IPS-15b (cell line): Measurements from ENCODE around the gene PKNOX2.

Experiments
- H3K27me3 ChIP-seq: one replicate; pipeline ENCODE4 v1.6.1; 2013; ENCODE audit warnings: low read length; ENCODE audit not compliant: control insufficient read depth, insufficient read depth
- H3K36me3 ChIP-seq: one replicate; pipeline ENCODE4 v1.6.1; 2013; ENCODE audit warnings: low read length; ENCODE audit not compliant: control insufficient read depth, insufficient read depth
- H3K4me1 ChIP-seq: one replicate; pipeline ENCODE4 v1.6.1; 2013; ENCODE audit warnings: mild to moderate bottlenecking, low read length; ENCODE audit not compliant: control insufficient read depth, insufficient read depth
- H3K4me3 ChIP-seq: one replicate; pipeline ENCODE4 v1.5.1; 2013; ENCODE audit warnings: low read depth, low read length
- H3K9ac ChIP-seq: one replicate; pipeline ENCODE4 v1.6.1; 2013; ENCODE audit warnings: low read depth, mild to moderate bottlenecking, low read length
- H3K9me3 ChIP-seq: one replicate; pipeline ENCODE4 v1.6.1; 2013; ENCODE audit warnings: mild to moderate bottlenecking, low read length; ENCODE audit not compliant: control insufficient read depth, insufficient read depth

PKNOX2 gene

DNA sequence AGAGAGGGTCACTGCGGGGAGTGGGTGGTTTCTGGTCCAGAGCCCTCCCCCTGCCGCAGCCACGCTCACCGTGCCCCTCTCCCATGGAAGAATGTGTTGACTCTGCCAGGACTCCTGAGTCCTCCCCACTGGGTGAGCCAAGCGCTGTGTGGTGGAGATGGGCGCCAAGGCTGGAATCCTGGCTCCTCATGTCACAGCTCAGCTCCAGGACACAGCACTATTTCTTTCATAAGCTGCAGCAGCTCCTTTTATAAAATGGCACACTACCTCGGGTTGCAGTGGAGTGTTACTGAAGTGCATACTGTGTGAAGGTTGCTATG is 247.6 kb downstream of the PKNOX2 start:
- H3K9ac ChIP-seq: no peak overlapping the region
- H3K4me3 ChIP-seq: no peak overlapping the region
- no peaks in the 10 kb centered on the region for H3K36me3 ChIP-seq
- H3K27me3 ChIP-seq: peaks cover 4% of the 10 kb centered on the region
- no peaks in the 10 kb centered on the region for H3K9me3 ChIP-seq
- peaks cover 9% of the 10 kb centered on the region for H3K4me1 ChIP-seq

DNA sequence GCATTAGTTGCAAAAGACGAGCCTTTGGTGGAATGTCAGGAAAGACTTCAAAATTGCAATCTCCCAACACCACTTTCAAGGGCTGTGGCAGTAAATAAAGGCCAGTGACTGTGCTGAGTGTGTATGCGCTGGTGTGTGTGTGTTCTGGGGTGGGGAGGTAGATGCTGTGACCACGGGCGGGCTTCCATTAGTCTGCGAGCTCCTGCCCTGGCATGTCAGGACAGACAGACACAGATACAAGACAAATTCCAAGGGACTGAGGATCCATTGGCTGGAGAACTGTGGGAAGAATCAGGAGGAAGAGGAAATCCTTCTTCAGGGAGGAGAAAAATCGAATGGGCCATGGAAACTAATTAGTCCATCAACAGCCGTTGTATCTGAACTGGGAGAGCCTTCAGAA is 248.0 kb downstream of the PKNOX2 start:
- peaks cover 9% of the 10 kb centered on the region for H3K4me1 ChIP-seq
- H3K36me3 ChIP-seq: no peaks in the 10 kb centered on the region
- H3K9ac ChIP-seq: no peak overlapping the region
- no peak overlapping the region for H3K4me3 ChIP-seq
- no peaks in the 10 kb centered on the region for H3K9me3 ChIP-seq
- peaks cover 1% of the 10 kb centered on the region for H3K27me3 ChIP-seq

DNA sequence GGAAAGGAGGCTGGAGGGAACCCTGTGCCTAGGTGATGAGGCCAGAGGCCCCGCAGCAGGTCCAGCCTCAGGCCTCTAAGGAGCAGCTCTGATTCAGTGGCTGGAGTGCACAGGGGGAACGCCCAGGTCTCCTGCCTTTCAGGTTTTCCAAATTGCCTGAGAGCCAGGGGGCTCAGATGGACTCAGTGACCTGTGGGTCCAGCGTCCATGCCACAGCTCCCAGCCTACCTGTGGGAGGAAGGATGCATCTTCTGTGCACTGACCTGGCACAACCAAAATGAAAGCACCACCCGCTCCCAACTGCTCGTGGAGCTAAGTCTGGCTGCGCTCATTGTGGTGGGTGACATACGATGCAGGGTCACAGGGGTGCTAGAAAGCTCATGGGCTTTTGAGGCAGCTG is 248.7 kb downstream of the PKNOX2 start:
- H3K9me3 ChIP-seq: no peaks in the 10 kb centered on the region
- no peaks in the 10 kb centered on the region for H3K36me3 ChIP-seq
- H3K4me3 ChIP-seq: no peak overlapping the region
- peaks cover 9% of the 10 kb centered on the region for H3K4me1 ChIP-seq
- H3K9ac ChIP-seq: no peak overlapping the region
- no peaks in the 10 kb centered on the region for H3K27me3 ChIP-seq

DNA sequence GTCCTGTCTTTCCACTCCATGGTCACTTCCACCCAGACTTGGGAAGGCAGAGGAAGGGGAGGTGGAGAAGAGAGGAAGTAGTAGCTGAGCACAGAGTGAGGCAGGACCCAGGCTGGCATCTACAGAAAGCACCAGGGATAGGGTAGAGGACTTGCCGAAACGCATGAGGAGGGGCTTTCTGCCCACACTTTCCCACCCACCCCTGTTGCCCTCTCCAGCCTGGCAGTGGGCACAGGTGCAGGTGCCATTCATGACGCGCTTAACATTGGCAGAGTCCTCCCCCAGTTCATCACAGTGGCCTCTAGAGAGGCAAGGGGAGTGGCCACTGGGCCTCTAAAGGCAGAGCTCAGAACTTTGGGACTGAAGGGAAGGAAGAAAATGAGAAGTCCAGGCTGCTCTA is 249.6 kb downstream of the PKNOX2 start:
- Histone ChIP-seq H3K36me3 (no peaks in the 10 kb centered on the region), H3K4me1 (peaks cover 9% of the 10 kb centered on the region), H3K4me3 (no peak overlapping the region), H3K27me3 (no peaks in the 10 kb centered on the region), H3K9me3 (no peaks in the 10 kb centered on the region), H3K9ac (no peak overlapping the region)

DNA sequence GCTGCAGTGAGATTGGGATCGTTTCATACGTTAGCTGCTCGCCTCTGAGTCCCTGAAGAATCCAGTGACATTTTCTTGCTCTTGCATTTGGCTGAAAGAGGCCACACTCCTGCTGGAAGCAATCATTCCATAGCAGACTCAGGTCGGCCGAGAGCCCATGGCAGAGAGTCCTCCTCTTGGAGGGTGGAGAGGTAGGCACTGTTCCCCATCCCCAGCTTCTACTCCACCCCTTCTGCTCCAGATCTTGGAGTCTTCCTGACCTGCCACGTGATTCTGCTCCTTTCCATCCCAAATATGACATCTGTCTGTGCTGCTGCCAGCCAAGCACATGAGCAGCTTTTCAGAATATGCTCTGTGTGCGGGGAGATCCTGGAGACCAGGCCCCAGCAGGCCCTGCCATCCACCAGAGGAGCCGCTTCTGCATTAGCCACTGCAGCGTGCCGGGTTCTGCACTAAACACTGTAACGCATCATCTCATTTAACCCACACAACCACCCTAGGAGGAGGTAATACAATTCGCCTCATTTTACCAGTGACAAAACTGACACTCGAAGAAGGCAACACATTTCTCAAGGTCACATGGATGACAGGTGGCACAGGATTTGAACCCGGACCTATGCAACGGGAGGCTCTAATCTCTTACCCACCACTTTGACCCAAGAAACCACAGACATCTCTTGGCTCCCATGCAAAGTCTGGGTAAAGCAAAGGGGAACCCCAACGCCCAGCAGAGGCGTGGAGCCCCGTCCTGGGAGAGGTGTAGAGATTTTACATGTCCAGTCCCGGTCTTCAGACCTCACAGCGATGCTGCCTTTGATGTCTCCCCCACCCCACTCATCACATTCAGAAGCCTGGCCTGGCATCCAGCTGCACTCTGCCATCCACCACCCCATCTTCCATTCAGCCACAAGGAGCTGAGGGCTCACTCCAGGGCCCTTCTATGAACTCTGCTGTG is 252.7 kb downstream of the PKNOX2 start:
- no peak overlapping the region for H3K9ac ChIP-seq

DNA sequence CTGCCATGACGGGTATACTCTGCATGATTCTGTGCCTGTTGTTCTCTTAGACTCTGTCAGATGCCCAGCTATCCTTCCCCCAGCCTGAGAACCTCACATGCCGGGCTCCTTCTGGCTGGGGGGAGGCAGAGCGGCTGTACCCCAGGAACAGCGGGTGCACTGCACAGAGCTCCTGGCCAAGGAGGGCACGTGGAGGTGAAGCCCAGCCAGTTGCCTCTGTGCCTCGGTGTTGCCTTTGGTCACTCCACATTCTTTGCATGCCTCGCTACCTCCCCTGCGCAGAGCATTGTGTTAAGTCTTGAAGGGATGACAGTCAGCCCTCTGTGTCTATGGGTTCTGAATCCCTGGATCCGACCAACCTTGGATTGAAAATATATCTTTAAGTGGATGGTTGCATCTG is 253.8 kb downstream of the PKNOX2 start:
- H3K36me3 ChIP-seq: no peaks in the 10 kb centered on the region
- no peaks in the 10 kb centered on the region for H3K9me3 ChIP-seq
- H3K4me3 ChIP-seq: no peak overlapping the region
- H3K9ac ChIP-seq: no peak overlapping the region
- no peaks in the 10 kb centered on the region for H3K27me3 ChIP-seq
- no peaks in the 10 kb centered on the region for H3K4me1 ChIP-seq

More for the DNA sequence above, 252.7 kb downstream of the PKNOX2 start:
- H3K4me3 ChIP-seq: no peak overlapping the region
- H3K27me3 ChIP-seq: no peaks in the 10 kb centered on the region
- no peaks in the 10 kb centered on the region for H3K36me3 ChIP-seq
- H3K4me1 ChIP-seq: no peaks in the 10 kb centered on the region
- no peaks in the 10 kb centered on the region for H3K9me3 ChIP-seq

DNA sequence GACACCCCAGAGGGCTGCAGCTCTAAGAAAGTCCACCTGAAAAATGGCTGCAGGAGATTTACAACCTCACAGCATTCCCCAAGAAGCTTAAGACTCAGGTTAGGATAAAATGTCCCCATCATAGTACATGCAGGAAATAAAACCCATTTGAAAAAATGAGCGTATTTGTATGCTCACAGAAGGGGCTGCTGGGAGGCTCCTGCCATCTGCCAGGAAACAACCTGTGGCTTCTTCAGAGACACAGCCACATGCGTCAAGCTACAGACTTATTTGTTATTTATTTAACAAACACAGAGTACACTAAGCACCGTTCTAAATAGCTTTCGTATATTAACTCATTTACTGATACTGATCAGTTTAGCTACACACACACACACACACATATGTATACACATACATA is 258.1 kb downstream of the PKNOX2 start:
- no peak overlapping the region for H3K9ac ChIP-seq
- peaks cover 3% of the 10 kb centered on the region for H3K4me1 ChIP-seq
- H3K36me3 ChIP-seq: no peaks in the 10 kb centered on the region
- no peaks in the 10 kb centered on the region for H3K27me3 ChIP-seq
- no peak overlapping the region for H3K4me3 ChIP-seq
- H3K9me3 ChIP-seq: no peaks in the 10 kb centered on the region

DNA sequence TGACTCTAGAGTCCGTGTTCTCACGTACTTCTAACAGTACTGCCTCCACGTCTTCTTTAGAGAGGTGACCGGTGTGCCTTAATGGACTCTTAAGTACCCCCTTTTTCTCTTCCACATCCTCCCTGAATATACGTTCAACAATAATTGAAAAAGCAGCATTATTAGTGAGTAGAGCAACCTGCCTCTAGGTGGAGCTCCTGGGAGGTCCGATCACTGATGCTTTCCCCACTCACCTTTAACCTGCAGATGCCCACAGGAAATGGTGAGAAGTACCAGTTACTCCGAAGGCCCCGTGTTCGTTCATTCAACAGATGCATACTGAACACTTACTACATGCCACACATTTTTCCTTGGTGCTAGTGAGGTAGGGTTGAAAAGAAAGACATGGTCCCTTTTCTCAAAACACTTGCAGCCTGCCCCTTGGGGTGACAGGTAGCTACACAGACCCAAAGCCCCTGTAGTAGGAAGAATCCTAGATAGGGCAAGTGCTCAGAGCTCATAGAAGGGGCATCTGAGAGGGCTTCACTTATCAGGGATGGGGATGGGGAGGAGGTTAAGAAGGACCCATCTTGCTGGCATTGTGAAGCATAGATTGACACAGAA is 258.8 kb downstream of the PKNOX2 start:
- no peaks in the 10 kb centered on the region for H3K9me3 ChIP-seq
- peaks cover 3% of the 10 kb centered on the region for H3K4me1 ChIP-seq
- H3K9ac ChIP-seq: no peak overlapping the region
- H3K4me3 ChIP-seq: no peak overlapping the region
- no peaks in the 10 kb centered on the region for H3K27me3 ChIP-seq
- H3K36me3 ChIP-seq: no peaks in the 10 kb centered on the region

DNA sequence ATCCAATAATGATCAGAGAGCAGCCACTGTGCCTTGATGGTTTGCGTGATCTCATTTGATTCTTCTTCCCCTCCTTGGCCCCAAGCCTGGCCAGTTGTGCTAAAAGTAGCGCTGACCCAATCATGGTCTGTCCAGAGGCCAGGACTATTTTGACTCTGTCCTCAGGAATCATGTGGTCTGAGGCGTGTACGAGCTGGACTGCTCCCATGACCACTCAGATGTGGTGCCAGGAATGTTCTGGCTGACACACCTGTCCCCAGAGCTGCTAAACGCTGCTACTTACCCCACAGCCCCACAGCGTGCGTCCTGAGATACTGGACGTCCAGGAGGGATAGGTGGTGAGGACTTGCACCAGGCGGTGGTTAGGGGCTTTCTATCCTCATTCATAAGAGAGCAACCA is 261.1 kb downstream of the PKNOX2 start:
- no peak overlapping the region for H3K4me3 ChIP-seq
- no peaks in the 10 kb centered on the region for H3K27me3 ChIP-seq

DNA sequence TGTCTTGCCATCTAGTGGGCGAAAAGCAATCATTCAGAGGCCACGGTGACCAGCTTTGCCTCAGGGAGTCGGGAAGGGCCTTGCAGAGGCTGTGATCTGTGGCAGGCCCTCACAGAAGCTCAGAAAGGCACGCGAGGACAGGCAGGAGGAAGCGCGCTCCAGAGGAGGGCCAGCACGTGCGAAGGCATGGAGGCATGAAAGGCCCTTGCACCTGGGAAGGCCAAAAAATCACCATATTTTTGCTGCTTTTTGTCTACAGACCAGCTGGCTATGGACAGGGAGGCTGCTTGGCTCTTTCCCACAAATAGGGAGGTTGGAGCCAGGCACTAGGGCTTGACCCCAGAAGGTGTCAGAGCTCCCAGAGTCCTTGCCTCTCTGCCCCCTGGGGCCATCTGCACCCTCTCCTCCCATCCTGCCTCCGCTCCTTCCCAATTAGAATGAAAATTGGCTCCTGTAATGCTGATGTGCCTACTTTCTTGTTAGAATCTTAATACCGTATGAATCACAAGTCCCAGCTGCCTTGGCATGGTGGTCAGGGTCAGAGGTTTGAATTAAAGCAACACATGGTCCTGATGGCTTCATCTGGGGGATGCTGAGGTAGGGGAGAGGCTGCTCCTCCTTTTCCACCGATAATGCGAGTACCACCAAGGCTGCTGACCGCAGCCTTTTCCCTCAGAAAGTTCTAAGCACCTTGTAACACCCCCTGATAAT is 262.4 kb downstream of the PKNOX2 start:
- H3K9me3 ChIP-seq: no peaks in the 10 kb centered on the region
- H3K4me1 ChIP-seq: peaks cover 5% of the 10 kb centered on the region
- no peaks in the 10 kb centered on the region for H3K36me3 ChIP-seq
- H3K27me3 ChIP-seq: no peaks in the 10 kb centered on the region
- H3K9ac ChIP-seq: no peak overlapping the region
- H3K4me3 ChIP-seq: no peak overlapping the region

More for the DNA sequence above, 261.1 kb downstream of the PKNOX2 start:
- Histone ChIP-seq H3K4me1 (peaks cover 5% of the 10 kb centered on the region), H3K9me3 (no peaks in the 10 kb centered on the region), H3K36me3 (no peaks in the 10 kb centered on the region), H3K9ac (no peak overlapping the region)

DNA sequence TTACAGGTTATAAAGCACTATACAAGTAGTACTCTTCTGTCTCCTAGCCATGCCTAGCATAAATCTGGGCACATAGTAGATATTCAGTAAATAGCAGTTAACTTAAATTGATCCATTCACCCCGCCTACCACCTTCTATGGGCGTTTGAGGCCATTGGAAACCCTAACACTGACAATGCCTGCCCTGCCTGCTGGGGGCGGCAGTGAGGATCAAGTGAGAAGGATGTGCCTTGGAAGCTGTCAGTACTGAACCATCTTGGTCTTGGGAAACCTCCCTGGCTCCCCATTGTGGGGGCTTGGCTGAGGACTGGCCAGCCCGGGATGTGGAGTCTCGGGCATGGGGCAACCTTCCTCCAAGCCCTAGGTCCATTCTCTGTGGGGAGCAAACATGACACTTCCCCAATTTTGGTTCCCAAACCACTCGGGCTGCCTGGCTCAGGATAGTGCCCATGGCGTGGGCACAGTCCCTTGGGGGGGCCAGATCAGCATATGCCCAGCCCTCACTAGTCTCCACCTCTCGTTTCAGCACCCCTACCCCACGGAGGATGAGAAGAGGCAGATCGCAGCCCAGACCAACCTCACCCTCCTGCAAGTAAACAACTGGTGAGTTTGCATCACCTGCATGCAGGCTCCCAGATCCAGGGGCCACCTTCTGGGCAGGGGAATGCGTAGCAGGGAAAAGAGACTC is 264.1 kb downstream of the PKNOX2 start:
- H3K27me3 ChIP-seq: no peaks in the 10 kb centered on the region
- H3K9ac ChIP-seq: no peak overlapping the region
- no peaks in the 10 kb centered on the region for H3K36me3 ChIP-seq
- peaks cover 6% of the 10 kb centered on the region for H3K4me1 ChIP-seq
- no peaks in the 10 kb centered on the region for H3K9me3 ChIP-seq
- no peak overlapping the region for H3K4me3 ChIP-seq
